SK-N-SH treated with all-trans-retinoic acid at 6 μM for 48 hours (cell line): ENCODE data around the gene SCRN1.
"Not testable (repeated sequence)": the region's sequence is repeated elsewhere in the genome, so short reads cannot be mapped to it uniquely, and the experiment has no call there.

Experiments
- ATAC-seq: fragments of 200-7000 bp; cut with Tn5 transposase; 3 replicates; pipeline ENCODE4 v1.9.1; 2020; ENCODE audit warnings: mild to moderate bottlenecking, moderate library complexity
- ARNTL ChIP-seq: fragments of 450-650 bp; formaldehyde crosslinking; IDR thresholded peaks from 2 replicates; pipeline ENCODE4 v1.5.0; 2020; ENCODE audit warnings: low read depth, mild to moderate bottlenecking, moderate library complexity, borderline replicate concordance
- CSDC2 ChIP-seq: fragments of 250-450 bp; sonication (Bioruptor Pico); IDR thresholded peaks from 2 replicates; pipeline ENCODE4 v1.5.0; 2020; ENCODE audit warnings: mild to moderate bottlenecking, moderate library complexity
- CSRNP3 ChIP-seq: fragments of 250-450 bp; sonication (Bioruptor Pico); IDR thresholded peaks from 2 replicates; pipeline ENCODE4 v1.5.1; 2021; ENCODE audit warnings: mild to moderate bottlenecking, moderate library complexity
- ESRRG ChIP-seq: fragments of 250-450 bp; sonication (Bioruptor Pico); IDR thresholded peaks from 2 replicates; pipeline ENCODE4 v1.6.1; 2021; ENCODE audit warnings: mild to moderate bottlenecking
- GLIS3 ChIP-seq: fragments of 250-450 bp; sonication (Bioruptor Pico); IDR thresholded peaks from 2 replicates; pipeline ENCODE4 v1.5.0; 2020; ENCODE audit warnings: mild to moderate bottlenecking, moderate library complexity
- ISL1 ChIP-seq: fragments of 250-450 bp; sonication (Bioruptor Pico); IDR thresholded peaks from 2 replicates; pipeline ENCODE4 v2.1.2; 2022; ENCODE audit warnings: mild to moderate bottlenecking, moderate library complexity
- OSR1 ChIP-seq: fragments of 250-450 bp; sonication (Bioruptor Pico); IDR thresholded peaks from 2 replicates; pipeline ENCODE4 v1.8.0; 2022; ENCODE audit warnings: moderate library complexity, mild to moderate bottlenecking, inconsistent platforms
- PPARA ChIP-seq: fragments of 250-450 bp; sonication (Bioruptor Pico); IDR thresholded peaks from 2 replicates; pipeline ENCODE4 v1.5.0; 2020; ENCODE audit warnings: mild to moderate bottlenecking, borderline replicate concordance
- RARB ChIP-seq: fragments of 250-450 bp; sonication (Bioruptor Pico); IDR thresholded peaks from 2 replicates; pipeline ENCODE4 v1.8.0; 2021; ENCODE audit warnings: mild to moderate bottlenecking, moderate library complexity
- SNAI2 ChIP-seq: fragments of 250-450 bp; sonication (Bioruptor Pico); IDR thresholded peaks from 2 replicates; pipeline ENCODE4 v1.5.0; 2020; ENCODE audit warnings: mild to moderate bottlenecking, moderate library complexity
- TCF4 ChIP-seq: fragments of 250-450 bp; sonication (Bioruptor Pico); IDR thresholded peaks from 2 replicates; pipeline ENCODE4 v1.8.0; 2021; ENCODE audit warnings: mild to moderate bottlenecking, moderate library complexity, borderline replicate concordance
- TOX ChIP-seq: fragments of 250-450 bp; sonication (Bioruptor Pico); IDR thresholded peaks from 2 replicates; pipeline ENCODE4 v1.8.0; 2021; ENCODE audit warnings: mild to moderate bottlenecking, moderate library complexity, borderline replicate concordance
- ZC3H10 ChIP-seq: fragments of 250-450 bp; sonication (Bioruptor Pico); IDR thresholded peaks from 2 replicates; pipeline ENCODE4 v1.5.1; 2021; ENCODE audit warnings: mild to moderate bottlenecking, moderate library complexity
- ZFP3 ChIP-seq: fragments of 250-450 bp; sonication (Bioruptor Pico); IDR thresholded peaks from 2 replicates; pipeline ENCODE4 v1.5.0; 2020; ENCODE audit warnings: mild to moderate bottlenecking, moderate library complexity
- ZNF70 ChIP-seq: fragments of 450-650 bp; formaldehyde crosslinking; IDR thresholded peaks from 2 replicates; pipeline ENCODE4 v1.5.0; 2020; ENCODE audit warnings: mild to moderate bottlenecking, moderate library complexity
- ZNF8 ChIP-seq: fragments of 450-650 bp; formaldehyde crosslinking; IDR thresholded peaks from 2 replicates; pipeline ENCODE4 v1.5.0; 2020; ENCODE audit warnings: mild to moderate bottlenecking, moderate library complexity
- TF ChIP-seq, protein P1 (sequence below): fragments of 250-450 bp; sonication (Bioruptor Pico); IDR thresholded peaks from 2 replicates; pipeline ENCODE4 v1.5.1; 2020; ENCODE audit warnings: low read depth, mild to moderate bottlenecking, moderate library complexity
- TF ChIP-seq, protein P2 (sequence below): fragments of 250-450 bp; sonication (Bioruptor Pico); IDR thresholded peaks from 2 replicates; pipeline ENCODE4 v1.8.0; 2020; ENCODE audit warnings: mild to moderate bottlenecking, moderate library complexity, borderline replicate concordance
- TF ChIP-seq, protein P3 (sequence below): fragments of 250-450 bp; sonication (Bioruptor Pico); IDR thresholded peaks from 2 replicates; pipeline ENCODE4 v1.5.0; 2020; ENCODE audit warnings: mild to moderate bottlenecking, moderate library complexity
- TF ChIP-seq, protein P4 (sequence below): fragments of 250-450 bp; sonication (Bioruptor Pico); IDR thresholded peaks from 2 replicates; pipeline ENCODE4 v1.8.0; 2021; ENCODE audit warnings: low read depth, mild to moderate bottlenecking, moderate library complexity, borderline replicate concordance

Gene SCRN1

GRCh38 chr7:29892231-29892630 lies 97.4 kb downstream of the SCRN1 start:
- TF ChIP-seq, protein P1, sequence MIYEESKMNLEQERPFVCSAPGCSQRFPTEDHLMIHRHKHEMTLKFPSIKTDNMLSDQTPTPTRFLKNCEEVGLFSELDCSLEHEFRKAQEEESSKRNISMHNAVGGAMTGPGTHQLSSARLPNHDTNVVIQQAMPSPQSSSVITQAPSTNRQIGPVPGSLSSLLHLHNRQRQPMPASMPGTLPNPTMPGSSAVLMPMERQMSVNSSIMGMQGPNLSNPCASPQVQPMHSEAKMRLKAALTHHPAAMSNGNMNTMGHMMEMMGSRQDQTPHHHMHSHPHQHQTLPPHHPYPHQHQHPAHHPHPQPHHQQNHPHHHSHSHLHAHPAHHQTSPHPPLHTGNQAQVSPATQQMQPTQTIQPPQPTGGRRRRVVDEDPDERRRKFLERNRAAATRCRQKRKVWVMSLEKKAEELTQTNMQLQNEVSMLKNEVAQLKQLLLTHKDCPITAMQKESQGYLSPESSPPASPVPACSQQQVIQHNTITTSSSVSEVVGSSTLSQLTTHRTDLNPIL (CRISPR knock-in tag) = no peak
- TF ChIP-seq TCF4 (CRISPR knock-in tag) (no peak), ZNF8 (CRISPR knock-in tag) (no peak), GLIS3 (CRISPR knock-in tag) (no peak), ZNF70 (CRISPR knock-in tag) (no peak), ZFP3 (no peak), CSRNP3 (CRISPR knock-in tag) (no peak)
- TF ChIP-seq, protein P2, sequence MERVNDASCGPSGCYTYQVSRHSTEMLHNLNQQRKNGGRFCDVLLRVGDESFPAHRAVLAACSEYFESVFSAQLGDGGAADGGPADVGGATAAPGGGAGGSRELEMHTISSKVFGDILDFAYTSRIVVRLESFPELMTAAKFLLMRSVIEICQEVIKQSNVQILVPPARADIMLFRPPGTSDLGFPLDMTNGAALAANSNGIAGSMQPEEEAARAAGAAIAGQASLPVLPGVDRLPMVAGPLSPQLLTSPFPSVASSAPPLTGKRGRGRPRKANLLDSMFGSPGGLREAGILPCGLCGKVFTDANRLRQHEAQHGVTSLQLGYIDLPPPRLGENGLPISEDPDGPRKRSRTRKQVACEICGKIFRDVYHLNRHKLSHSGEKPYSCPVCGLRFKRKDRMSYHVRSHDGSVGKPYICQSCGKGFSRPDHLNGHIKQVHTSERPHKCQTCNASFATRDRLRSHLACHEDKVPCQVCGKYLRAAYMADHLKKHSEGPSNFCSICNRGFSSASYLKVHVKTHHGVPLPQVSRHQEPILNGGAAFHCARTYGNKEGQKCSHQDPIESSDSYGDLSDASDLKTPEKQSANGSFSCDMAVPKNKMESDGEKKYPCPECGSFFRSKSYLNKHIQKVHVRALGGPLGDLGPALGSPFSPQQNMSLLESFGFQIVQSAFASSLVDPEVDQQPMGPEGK (CRISPR knock-in tag) = no peak
- TF ChIP-seq, protein P3, sequence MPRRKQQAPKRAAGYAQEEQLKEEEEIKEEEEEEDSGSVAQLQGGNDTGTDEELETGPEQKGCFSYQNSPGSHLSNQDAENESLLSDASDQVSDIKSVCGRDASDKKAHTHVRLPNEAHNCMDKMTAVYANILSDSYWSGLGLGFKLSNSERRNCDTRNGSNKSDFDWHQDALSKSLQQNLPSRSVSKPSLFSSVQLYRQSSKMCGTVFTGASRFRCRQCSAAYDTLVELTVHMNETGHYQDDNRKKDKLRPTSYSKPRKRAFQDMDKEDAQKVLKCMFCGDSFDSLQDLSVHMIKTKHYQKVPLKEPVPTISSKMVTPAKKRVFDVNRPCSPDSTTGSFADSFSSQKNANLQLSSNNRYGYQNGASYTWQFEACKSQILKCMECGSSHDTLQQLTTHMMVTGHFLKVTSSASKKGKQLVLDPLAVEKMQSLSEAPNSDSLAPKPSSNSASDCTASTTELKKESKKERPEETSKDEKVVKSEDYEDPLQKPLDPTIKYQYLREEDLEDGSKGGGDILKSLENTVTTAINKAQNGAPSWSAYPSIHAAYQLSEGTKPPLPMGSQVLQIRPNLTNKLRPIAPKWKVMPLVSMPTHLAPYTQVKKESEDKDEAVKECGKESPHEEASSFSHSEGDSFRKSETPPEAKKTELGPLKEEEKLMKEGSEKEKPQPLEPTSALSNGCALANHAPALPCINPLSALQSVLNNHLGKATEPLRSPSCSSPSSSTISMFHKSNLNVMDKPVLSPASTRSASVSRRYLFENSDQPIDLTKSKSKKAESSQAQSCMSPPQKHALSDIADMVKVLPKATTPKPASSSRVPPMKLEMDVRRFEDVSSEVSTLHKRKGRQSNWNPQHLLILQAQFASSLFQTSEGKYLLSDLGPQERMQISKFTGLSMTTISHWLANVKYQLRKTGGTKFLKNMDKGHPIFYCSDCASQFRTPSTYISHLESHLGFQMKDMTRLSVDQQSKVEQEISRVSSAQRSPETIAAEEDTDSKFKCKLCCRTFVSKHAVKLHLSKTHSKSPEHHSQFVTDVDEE (CRISPR knock-in tag) = no peak
- TF ChIP-seq, protein P4, sequence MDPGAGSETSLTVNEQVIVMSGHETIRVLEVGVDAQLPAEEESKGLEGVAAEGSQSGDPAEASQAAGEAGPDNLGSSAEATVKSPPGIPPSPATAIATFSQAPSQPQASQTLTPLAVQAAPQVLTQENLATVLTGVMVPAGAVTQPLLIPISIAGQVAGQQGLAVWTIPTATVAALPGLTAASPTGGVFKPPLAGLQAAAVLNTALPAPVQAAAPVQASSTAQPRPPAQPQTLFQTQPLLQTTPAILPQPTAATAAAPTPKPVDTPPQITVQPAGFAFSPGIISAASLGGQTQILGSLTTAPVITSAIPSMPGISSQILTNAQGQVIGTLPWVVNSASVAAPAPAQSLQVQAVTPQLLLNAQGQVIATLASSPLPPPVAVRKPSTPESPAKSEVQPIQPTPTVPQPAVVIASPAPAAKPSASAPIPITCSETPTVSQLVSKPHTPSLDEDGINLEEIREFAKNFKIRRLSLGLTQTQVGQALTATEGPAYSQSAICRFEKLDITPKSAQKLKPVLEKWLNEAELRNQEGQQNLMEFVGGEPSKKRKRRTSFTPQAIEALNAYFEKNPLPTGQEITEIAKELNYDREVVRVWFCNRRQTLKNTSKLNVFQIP (CRISPR knock-in tag) = no peak
- no peak for ATAC-seq

GRCh38 chr7:29891766-29892165 lies 97.8 kb downstream of the SCRN1 start:
- no peak for ATAC-seq
- no peak for TF ChIP-seq CSDC2 (CRISPR knock-in tag)
- no peak for TF ChIP-seq ARNTL (CRISPR knock-in tag)
- no peak for TF ChIP-seq OSR1 (CRISPR knock-in tag)
- TF ChIP-seq, protein P1 (CRISPR knock-in tag) = no peak
- TF ChIP-seq ZNF70 (CRISPR knock-in tag) = no peak
- TF ChIP-seq RARB (CRISPR knock-in tag) = no peak
- TF ChIP-seq TOX (CRISPR knock-in tag) = no peak
- TF ChIP-seq SNAI2 (CRISPR knock-in tag) = no peak
- no peak for TF ChIP-seq ISL1
- no peak for TF ChIP-seq CSRNP3 (CRISPR knock-in tag)
- no peak for TF ChIP-seq ZNF8 (CRISPR knock-in tag)
- TF ChIP-seq ESRRG = no peak
- TF ChIP-seq, protein P2 (CRISPR knock-in tag) = no peak
- TF ChIP-seq PPARA = no peak
- TF ChIP-seq ZC3H10 (CRISPR knock-in tag) = no peak

DNA sequence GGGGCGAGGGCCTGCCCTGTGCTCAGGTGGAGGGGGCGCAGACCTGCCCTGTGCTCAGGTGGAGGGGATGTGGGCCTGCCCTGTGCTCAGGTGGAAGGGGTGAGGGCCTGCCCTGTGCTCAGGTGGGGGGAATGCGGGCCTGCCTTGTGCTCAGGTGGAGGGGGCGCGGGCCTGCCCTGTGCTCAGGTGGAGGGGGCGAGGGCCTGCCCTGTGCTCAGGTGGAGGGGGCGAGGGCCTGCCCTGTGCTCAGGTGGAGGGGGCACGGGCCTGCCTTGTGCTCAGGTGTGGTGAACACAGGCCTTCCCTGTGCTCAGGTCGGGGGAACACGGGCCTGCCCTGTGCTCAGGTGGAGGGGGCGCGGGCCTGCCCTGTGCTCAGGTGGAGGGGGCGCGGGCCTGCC lies 98.8 kb downstream of the SCRN1 start:
- not testable (repeated sequence) for ATAC-seq
